ENCODE data around the gene PSMF1. TPM values are rescaled to one million over a fixed set of nuclear protein-coding genes. Genes with fewer than 3 reads are reported as not detected.

Gene PSMF1
- total RNA-seq, 1 donor from 2014 or later, result 175 TPM

DNA sequence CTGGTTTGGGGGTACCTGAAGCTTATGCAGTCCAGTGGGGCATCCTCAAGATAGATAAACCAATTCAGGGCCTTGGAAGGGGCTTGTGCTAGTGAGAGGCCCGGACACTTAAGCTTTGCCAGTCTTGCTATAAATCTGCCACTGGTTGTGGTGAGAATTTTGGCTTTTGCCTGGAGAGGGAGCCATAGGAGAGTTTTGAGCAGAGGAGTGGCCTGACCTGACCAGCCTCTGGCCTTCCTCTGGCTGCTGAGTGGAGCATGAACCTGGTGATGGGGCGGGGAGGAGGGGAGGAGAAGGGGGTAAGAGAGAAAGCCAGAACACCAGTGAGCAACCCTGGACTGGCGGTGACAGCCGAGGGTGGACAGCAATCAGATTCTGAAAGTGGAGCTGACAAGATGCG lies 59.3 kb downstream of the PSMF1 start:
- no peak for DNase-seq (ENCODE audit: low spot score)
- intact Hi-C loops (cut with micrococcal nuclease), result no loop called here
- Mint-ChIP-seq H3K27ac (no peak overlapping the region), H3K36me3 (ENCODE audit: low read depth) (peaks cover 5% of the 10 kb centered on the region), H3K4me3 (ENCODE audit: low read depth) (no peak overlapping the region), H3K9me3 (no peaks in the 10 kb centered on the region), H3K4me1 (ENCODE audit: low read depth) (no peaks in the 10 kb centered on the region), H3K27me3 (ENCODE audit: low read depth) (peaks cover 3% of the 10 kb centered on the region)

DNA sequence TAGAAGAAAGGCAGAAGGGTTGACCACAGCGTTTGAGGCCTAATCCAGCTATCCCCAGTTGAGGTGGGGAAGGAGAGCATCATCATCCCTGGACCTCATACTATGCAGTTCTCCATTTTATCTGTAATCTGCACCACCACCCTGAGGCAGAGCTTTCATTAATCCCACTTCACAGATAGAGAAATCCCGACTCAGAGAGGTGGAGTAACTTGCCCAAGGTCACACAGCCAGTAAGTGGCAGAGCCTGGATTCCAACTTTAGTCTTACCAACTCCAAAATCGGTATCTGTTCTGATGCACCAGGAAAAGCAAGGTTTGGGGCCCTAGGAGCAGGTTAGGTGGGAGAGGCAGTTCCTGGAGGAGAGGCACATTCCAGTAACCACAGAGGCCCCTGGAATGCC lies 59.7 kb downstream of the PSMF1 start:
- H3K4me3 Mint-ChIP-seq (ENCODE audit: low read depth), result no peak overlapping the region

DNA sequence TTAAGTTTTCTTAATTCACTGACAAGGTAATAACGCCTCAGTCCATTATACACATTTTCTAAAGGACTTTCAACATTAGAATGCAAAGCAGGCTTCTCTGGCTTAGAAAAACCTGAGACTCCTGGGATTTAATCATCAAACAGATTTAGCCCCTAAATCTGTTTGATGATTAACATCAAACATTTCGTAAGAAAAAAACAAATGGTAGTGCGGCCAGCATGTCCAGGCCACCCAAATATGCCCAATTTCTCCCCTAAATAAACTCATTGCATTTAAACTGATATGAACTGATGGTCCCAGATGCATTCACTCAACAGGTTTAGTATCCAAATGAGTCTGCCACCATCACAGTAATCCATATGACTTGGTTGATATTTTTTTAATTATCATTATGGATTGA lies 60.2 kb downstream of the PSMF1 start:
- H3K36me3 Mint-ChIP-seq (ENCODE audit: low read depth), result peaks cover 5% of the 10 kb centered on the region
- DNase-seq (ENCODE audit: low spot score), result no peak
- no peaks in the 10 kb centered on the region for H3K9me3 Mint-ChIP-seq
- no peak overlapping the region for H3K27ac Mint-ChIP-seq
- intact Hi-C loops (cut with micrococcal nuclease), result no loop called here
- peaks cover 12% of the 10 kb centered on the region for H3K27me3 Mint-ChIP-seq (ENCODE audit: low read depth)
- no peak overlapping the region for H3K4me3 Mint-ChIP-seq (ENCODE audit: low read depth)
- H3K4me1 Mint-ChIP-seq (ENCODE audit: low read depth), result no peaks in the 10 kb centered on the region

More for the DNA sequence above, 59.7 kb downstream of the PSMF1 start:
- DNase-seq (ENCODE audit: low spot score), result no peak
- H3K9me3 Mint-ChIP-seq, result no peaks in the 10 kb centered on the region
- intact Hi-C loops (cut with micrococcal nuclease), result no loop called here
- H3K27me3 Mint-ChIP-seq (ENCODE audit: low read depth), result peaks cover 7% of the 10 kb centered on the region
- H3K4me1 Mint-ChIP-seq (ENCODE audit: low read depth), result no peaks in the 10 kb centered on the region
- H3K36me3 Mint-ChIP-seq (ENCODE audit: low read depth), result peaks cover 5% of the 10 kb centered on the region
- H3K27ac Mint-ChIP-seq, result no peak overlapping the region

DNA sequence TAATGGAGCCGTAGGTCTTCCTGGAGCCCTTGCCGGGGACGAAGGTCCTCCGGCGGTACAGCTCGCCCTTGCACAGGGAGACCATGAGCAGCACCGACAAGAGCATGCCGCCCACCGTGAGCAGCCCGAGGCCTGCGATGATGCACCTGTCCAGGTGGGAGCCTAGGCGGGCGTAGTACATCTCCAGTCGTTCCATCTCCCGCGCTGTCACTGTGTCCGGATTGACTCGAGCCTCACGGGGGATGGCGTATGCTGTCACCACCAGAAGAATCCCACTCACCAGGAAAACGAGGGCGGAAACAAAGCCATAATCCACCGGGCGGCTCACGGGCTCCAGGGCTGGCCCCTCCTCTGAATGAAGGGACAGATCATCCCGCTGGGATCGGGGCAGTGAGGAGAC lies 62.5 kb downstream of the PSMF1 start:
- no peak for DNase-seq (ENCODE audit: low spot score)
- no peaks in the 10 kb centered on the region for H3K36me3 Mint-ChIP-seq (ENCODE audit: low read depth)
- H3K4me3 Mint-ChIP-seq (ENCODE audit: low read depth), result no peak overlapping the region
- H3K27me3 Mint-ChIP-seq (ENCODE audit: low read depth), result peaks cover 25% of the 10 kb centered on the region
- intact Hi-C loops (cut with micrococcal nuclease), result no loop called here
- peaks cover 6% of the 10 kb centered on the region for H3K4me1 Mint-ChIP-seq (ENCODE audit: low read depth)
- H3K9me3 Mint-ChIP-seq, result no peaks in the 10 kb centered on the region
- no peak overlapping the region for H3K27ac Mint-ChIP-seq

DNA sequence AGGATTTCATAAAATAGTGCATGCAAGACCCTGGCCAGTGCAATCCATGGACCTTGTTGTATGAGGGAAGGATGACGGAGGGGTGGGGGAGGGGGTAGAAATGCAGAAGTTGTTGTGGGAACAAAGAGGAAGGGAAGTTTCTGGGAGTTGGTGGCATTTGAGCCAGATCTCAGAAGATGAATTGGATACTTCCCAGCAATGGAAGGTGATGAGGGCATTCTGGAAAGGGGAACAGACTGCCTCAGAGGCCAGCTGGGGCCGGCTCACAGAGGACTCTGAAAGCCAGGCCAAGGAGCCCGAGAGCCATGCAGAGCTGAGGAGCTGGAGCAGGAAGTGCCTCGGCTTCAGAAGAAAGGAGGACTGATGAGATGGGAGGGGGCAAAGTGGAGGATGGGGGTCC lies 63.7 kb downstream of the PSMF1 start:
- Mint-ChIP-seq H3K4me3 (ENCODE audit: low read depth) (no peak overlapping the region), H3K36me3 (ENCODE audit: low read depth) (no peaks in the 10 kb centered on the region), H3K9me3 (no peaks in the 10 kb centered on the region), H3K27ac (no peak overlapping the region), H3K27me3 (ENCODE audit: low read depth) (peaks cover 28% of the 10 kb centered on the region), H3K4me1 (ENCODE audit: low read depth) (peaks cover 8% of the 10 kb centered on the region)
- DNase-seq (ENCODE audit: low spot score), result no peak
- intact Hi-C loops (cut with micrococcal nuclease), result no loop called here

DNA sequence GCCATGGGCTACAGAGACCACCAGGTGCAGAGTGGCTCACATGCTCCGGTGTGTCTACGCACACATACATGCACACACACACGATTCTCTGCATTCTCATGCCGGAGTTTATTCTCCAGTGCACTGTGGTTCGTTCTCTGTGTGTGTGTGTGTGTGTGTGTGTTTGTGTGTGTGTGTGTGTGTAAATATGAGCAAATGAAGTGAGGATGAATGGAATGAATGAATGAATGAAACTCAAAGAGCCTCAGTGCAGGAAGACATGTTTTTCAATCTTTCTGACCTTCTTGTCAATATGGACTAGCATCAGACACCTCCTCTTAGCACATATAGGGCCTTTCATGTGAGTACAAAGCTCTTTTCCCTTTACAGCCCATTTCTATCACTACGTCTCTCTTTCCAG lies 64.8 kb downstream of the PSMF1 start:
- peaks cover 28% of the 10 kb centered on the region for H3K27me3 Mint-ChIP-seq (ENCODE audit: low read depth)
- H3K27ac Mint-ChIP-seq, result no peak overlapping the region
- intact Hi-C loops (cut with micrococcal nuclease), result no loop called here
- peaks cover 8% of the 10 kb centered on the region for H3K4me1 Mint-ChIP-seq (ENCODE audit: low read depth)
- H3K4me3 Mint-ChIP-seq (ENCODE audit: low read depth), result no peak overlapping the region
- no peaks in the 10 kb centered on the region for H3K9me3 Mint-ChIP-seq
- no peak for DNase-seq (ENCODE audit: low spot score)
- H3K36me3 Mint-ChIP-seq (ENCODE audit: low read depth), result no peaks in the 10 kb centered on the region

DNA sequence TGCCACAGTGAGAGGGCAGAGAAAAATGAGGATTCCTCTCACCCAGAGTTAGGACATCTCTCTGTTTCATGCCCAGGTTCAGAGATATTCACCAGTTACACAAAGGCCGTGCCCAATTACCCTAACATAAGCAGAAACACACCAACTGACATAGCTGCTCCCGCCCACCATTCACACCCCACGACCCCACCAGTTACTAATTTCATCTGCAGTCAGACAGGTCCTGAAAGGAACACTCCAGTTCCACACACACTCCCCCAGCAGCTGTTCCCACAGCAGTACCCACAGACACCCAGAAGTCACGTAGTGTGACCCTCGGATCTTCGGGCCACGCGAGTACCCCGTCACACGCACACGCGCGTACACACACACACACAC lies 65.8 kb downstream of the PSMF1 start:
- no peak overlapping the region for H3K27ac Mint-ChIP-seq
- H3K4me3 Mint-ChIP-seq (ENCODE audit: low read depth), result peak overlapping the region; percentile 69
- no peaks in the 10 kb centered on the region for H3K9me3 Mint-ChIP-seq
- peaks cover 28% of the 10 kb centered on the region for H3K27me3 Mint-ChIP-seq (ENCODE audit: low read depth)
- no peak for DNase-seq (ENCODE audit: low spot score)
- peaks cover 8% of the 10 kb centered on the region for H3K4me1 Mint-ChIP-seq (ENCODE audit: low read depth)
- intact Hi-C loops (cut with micrococcal nuclease), result no loop called here
- H3K36me3 Mint-ChIP-seq (ENCODE audit: low read depth), result no peaks in the 10 kb centered on the region

DNA sequence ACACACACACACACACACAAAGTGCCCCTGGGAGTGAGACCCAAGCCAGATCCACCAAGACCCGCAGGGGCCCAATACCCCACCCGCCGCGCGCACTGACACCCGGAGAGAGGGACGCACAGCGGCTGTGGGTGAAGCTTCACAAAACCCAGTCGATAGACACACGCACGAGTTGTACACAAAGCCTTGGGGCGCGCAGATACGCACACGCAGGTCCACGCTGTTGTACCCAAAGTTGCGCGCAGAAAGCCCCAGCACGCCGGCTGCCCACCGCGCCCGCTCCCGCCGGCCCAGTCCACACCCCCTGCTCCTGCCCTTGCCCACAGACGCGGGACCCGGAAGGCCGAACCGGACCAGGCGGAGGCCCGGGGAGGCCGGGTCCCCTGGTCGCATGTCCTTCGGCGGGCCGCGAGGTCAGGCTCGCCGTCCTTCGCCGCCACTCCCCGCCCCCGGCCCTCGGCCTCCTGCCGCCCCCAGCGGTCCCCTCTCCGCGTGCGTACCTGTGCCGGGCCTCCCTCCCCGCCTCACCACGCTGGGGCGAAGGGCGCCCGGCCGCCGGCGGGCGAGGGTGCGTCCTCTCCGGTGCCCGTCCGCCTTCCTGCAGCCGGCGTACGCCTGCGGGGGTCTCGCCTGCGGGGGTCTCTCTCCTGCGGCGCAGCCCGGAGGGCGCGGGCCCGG lies 66.4 kb downstream of the PSMF1 start, which contains the start of gene TMEM74B:
Gene TMEM74B (minus strand): TSS at position 344 of the 678 bp plus-strand sequence. CDS start 1,180 bp downstream, outside the sequence.
- Mint-ChIP-seq H3K27me3 (ENCODE audit: low read depth) (peaks cover 30% of the 10 kb centered on the region), H3K4me1 (ENCODE audit: low read depth) (peaks cover 8% of the 10 kb centered on the region), H3K9me3 (no peaks in the 10 kb centered on the region), H3K4me3 (ENCODE audit: low read depth) (peak within 1 kb of the TSS; percentile 69), H3K27ac (no peak within 1 kb of the TSS), H3K36me3 (ENCODE audit: low read depth) (no peaks in the 10 kb centered on the region)
- intact Hi-C loops (cut with micrococcal nuclease), result no loop called here
- no peak for DNase-seq (ENCODE audit: low spot score)

DNA sequence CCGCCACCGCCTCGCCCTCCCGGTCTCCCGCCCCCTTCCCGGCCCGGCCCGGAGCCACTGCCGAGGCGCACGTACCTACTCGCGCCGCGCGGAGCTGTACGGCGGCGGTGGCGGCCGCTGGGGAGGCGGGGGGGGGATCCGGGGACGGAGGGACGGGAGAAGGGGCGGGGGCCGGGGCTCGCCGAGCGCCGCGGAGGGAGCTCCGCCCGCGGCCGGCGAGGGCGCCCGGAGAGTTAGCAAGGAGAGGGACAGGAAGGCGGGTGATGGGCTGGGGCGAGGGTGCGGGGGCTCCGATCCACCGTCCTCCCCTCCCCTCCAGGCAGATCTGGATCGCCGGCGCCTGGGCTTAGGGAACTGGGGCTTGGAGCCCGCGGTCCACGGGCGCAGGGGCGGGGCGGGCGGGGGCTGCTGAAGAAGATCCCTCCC lies 66.9 kb downstream of the PSMF1 start:
- H3K27me3 Mint-ChIP-seq (ENCODE audit: low read depth), result peaks cover 35% of the 10 kb centered on the region
- no peak overlapping the region for H3K27ac Mint-ChIP-seq
- no peak overlapping the region for H3K4me3 Mint-ChIP-seq (ENCODE audit: low read depth)
- H3K4me1 Mint-ChIP-seq (ENCODE audit: low read depth), result peaks cover 8% of the 10 kb centered on the region
- DNase-seq (ENCODE audit: low spot score), result no peak
- H3K9me3 Mint-ChIP-seq, result no peaks in the 10 kb centered on the region
- no peaks in the 10 kb centered on the region for H3K36me3 Mint-ChIP-seq (ENCODE audit: low read depth)
- intact Hi-C loops (cut with micrococcal nuclease), result no loop called here

DNA sequence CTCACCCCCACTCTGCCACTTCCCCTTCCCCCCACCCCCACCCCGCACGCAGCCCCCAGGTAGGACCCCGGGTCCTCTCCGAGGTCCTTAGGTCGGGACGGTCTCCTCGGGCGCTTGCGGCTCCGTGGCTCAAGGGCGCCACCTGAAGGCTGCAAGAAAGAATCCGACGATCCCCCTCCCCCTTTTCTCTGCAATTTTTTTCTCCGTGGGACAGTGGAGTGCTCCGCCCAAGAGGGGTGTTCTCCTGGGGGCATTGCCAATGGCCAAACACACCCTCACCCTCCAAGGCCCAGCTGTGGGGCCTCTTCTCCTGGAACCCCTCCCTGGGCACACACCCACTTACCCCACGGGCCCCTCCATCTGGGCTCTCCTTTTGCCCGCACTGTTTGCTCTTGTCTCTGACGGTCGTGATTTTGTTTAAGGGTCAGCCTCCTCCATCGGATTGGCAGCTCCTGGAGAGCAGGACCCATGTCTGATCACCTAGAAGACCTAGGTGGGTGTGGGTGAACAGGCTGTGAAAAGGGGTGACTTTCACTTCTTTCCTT lies 67.5 kb downstream of the PSMF1 start:
- intact Hi-C loops (cut with micrococcal nuclease), result no loop called here
- Mint-ChIP-seq H3K4me3 (ENCODE audit: low read depth) (peak overlapping the region; percentile 69), H3K27me3 (ENCODE audit: low read depth) (peaks cover 36% of the 10 kb centered on the region), H3K36me3 (ENCODE audit: low read depth) (no peaks in the 10 kb centered on the region), H3K4me1 (ENCODE audit: low read depth) (peaks cover 8% of the 10 kb centered on the region), H3K27ac (no peak overlapping the region), H3K9me3 (no peaks in the 10 kb centered on the region)
- peak; percentile 42 for DNase-seq (ENCODE audit: low spot score)

DNA sequence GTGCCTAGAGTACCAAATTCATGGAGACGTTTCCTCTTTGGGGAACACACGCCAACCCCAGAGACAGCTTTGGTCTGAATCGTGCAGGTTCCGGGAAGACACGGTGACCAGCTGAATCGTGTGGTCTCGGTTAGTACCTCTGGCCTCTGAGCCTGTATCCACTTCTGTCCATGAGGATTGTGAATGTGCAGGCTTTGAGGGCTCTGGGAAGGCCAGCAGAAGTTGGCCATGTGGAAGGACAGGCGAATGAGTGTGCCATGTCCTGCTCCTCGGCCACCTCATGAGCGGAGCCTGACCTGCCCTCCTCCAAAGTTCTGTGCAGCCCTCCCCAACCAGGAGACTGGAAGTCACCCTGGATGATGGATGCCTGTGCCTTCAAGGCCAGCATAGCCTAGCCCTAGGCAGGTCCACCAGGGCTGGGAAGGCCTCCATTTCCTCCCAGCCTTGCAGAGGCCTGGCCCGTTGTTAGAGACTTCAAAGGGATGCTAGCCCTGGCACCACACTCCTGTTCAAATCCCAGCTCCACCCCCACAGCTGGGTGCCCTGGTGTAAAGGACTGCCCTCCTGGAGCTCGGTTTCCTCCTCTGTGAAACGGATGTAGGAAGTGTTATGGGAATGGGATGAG lies 68.1 kb downstream of the PSMF1 start:
- H3K4me3 Mint-ChIP-seq (ENCODE audit: low read depth), result no peak overlapping the region
- H3K4me1 Mint-ChIP-seq (ENCODE audit: low read depth), result peaks cover 8% of the 10 kb centered on the region
- intact Hi-C loops (cut with micrococcal nuclease), result no loop called here
- H3K27me3 Mint-ChIP-seq (ENCODE audit: low read depth), result peaks cover 37% of the 10 kb centered on the region
- H3K27ac Mint-ChIP-seq, result no peak overlapping the region
- DNase-seq (ENCODE audit: low spot score), result no peak
- no peaks in the 10 kb centered on the region for H3K36me3 Mint-ChIP-seq (ENCODE audit: low read depth)
- no peaks in the 10 kb centered on the region for H3K9me3 Mint-ChIP-seq

DNA sequence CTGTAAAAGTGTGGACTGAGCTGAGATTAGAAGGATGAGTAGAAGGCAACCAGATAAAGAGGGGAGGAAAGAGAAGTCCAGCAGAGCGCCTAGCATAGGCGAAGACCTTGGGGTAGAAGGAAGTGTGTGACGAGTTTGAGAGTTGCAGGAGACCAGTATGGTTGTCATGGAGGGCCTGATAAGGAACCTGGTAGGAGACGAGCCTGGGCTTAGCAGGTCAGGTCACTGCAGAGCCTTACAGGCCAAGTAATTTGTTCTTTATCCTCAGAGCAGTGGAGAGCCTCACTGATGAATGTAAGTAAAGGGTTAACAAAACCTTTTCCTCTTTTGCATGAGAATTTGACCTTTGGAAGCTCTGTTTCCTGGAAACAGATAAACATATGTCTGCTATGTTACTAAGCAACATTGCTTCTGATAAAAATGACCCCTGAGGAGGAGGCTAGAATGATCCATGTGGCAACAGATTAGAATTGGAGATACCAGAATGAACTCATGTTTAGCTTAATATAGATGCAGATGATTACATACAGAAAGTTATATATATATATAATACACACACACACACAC lies 69.3 kb downstream of the PSMF1 start:
- Mint-ChIP-seq H3K36me3 (ENCODE audit: low read depth) (no peaks in the 10 kb centered on the region), H3K4me3 (ENCODE audit: low read depth) (no peak overlapping the region), H3K27me3 (ENCODE audit: low read depth) (peaks cover 33% of the 10 kb centered on the region), H3K27ac (no peak overlapping the region), H3K9me3 (no peaks in the 10 kb centered on the region), H3K4me1 (ENCODE audit: low read depth) (peaks cover 8% of the 10 kb centered on the region)
- intact Hi-C loops (cut with micrococcal nuclease), result no loop called here
- no peak for DNase-seq (ENCODE audit: low spot score)

DNA sequence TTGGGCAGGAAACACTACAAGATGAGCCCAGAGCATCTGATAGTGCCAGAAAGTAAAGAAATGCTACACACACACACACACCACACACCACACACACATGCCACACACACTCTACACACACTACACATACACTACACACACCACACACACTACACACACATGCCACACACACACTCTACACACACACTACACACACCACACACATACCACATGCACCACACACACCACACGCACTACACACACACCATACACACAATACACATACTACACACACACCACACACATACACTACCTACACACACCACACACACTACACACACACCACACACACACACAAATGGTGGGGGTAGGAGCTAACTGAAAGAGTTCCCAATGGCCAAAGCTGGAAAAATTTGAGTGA lies 69.9 kb downstream of the PSMF1 start:
- H3K27me3 Mint-ChIP-seq (ENCODE audit: low read depth), result peaks cover 27% of the 10 kb centered on the region

More for the DNA sequence above, 69.9 kb downstream of the PSMF1 start:
- Mint-ChIP-seq H3K27ac (no peak overlapping the region), H3K4me3 (ENCODE audit: low read depth) (no peak overlapping the region), H3K36me3 (ENCODE audit: low read depth) (no peaks in the 10 kb centered on the region), H3K9me3 (no peaks in the 10 kb centered on the region), H3K4me1 (ENCODE audit: low read depth) (peaks cover 8% of the 10 kb centered on the region)
- DNase-seq (ENCODE audit: low spot score), result no peak
- intact Hi-C loops (cut with micrococcal nuclease), result no loop called here

Measured in activated T-helper 2 cell treated with anti-CD3 and anti-CD28 coated beads, Interferon-gamma antibody, Interleukin-2, Interleukin-4, amounts not matched to agents 10 μg/mL and 5 μg/mL and 100 μg/mL, durations not matched to agents 14 hours and 24 hours and 36 hours (primary cell).